ENCODE data around the gene OR56B4.
"Not testable (repeated sequence)": the region's sequence is repeated elsewhere in the genome, so short reads cannot be mapped to it uniquely, and the experiment has no call there.

Gene OR56B4, protein sequence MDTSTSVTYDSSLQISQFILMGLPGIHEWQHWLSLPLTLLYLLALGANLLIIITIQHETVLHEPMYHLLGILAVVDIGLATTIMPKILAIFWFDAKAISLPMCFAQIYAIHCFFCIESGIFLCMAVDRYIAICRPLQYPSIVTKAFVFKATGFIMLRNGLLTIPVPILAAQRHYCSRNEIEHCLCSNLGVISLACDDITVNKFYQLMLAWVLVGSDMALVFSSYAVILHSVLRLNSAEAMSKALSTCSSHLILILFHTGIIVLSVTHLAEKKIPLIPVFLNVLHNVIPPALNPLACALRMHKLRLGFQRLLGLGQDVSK

DNA sequence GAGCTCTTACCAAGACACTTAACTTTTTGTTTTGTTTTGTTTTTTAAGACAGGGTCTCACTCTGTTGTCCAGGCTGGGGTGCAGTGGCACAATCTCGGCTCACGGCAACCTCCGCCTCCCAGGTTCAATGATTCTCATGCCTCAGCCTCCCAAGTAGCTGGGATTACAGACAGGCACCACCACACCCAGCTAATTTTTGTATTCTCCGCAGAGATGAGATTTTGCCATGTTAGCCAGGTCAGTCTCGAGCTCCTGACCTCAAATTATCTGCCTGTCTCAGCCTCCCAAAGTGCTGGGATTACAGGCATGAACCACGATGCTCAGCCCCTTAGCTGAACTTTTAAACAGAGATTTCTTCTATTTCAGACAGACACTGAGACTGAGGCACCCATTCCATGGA, at the start of gene OR56B4:
OR56B4 (plus strand) TSS at position 301 of the 400 bp plus-strand sequence; CDS start at position 396, 95 bp downstream.
- not testable (repeated sequence) for DNase-seq (ENCODE audit: low read depth)

DNA sequence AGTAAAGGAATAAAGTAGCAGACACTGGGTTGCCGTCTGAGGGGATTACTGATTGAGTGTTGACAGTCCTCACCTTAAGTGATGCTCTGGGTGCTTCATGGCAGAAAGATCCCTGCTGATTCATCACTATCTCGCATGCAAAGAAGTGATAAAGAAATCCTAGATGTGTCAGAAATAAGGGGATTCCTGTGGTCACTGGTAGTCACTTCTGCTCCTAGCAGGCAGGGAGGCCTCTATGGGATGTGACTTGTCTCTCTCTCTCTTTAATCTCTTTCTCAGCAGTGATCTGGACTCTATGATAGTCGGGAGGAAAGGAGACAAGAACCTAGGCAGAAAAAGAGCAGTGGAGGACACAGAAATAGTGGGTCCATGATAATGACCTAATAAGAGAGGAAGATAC, 46.0 kb upstream of the OR56B4 start:
- no peak for DNase-seq (ENCODE audit: low read depth)

DNA sequence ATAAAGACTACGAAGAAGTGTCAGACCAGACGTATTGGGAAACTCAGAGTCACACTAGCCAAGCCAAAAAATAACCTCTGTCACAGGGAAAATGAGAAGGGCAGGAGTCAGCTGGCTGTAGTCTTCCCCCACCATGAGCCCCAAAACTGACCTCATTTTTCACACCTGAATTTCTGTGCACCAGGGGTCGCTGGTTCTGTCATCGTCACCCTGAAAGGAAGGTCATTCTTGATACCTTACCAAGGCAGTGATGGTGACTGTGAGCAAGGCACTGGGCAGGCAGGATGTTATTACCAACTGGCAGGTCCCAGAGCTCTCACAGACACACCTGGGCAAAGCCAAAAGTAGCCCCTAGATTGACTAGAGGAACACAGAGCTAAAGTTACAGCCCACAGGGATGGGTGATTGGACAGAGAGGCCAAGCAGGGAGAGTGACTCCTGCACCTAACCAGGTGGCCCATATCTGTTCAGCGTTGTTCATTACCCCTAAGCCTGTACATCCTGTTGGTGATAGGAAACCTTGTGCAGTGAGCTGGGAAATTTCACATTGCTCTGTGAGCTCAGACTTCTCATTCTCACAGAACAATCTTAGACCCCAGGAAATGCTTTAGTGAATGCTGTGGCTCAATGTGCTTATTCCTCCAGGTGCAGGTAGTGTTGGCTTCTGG, 44.7 kb upstream of the OR56B4 start:
- DNase-seq (ENCODE audit: low read depth) = no peak

GRCh38 chr11:6067502-6067901, 40.0 kb upstream of the OR56B4 start:
- DNase-seq (ENCODE audit: low read depth) = no peak

GRCh38 chr11:6076443-6076842, 31.0 kb upstream of the OR56B4 start:
- not testable (repeated sequence) for DNase-seq (ENCODE audit: low read depth)

- DNase-seq (ENCODE audit: low read depth) = no peak
Observed at GRCh38 chr11:6077723-6078122, 29.8 kb upstream of the OR56B4 start.

GRCh38 chr11:6079463-6079862, 28.0 kb upstream of the OR56B4 start:
- no peak for DNase-seq (ENCODE audit: low read depth)

GRCh38 chr11:6083129-6083528, 24.4 kb upstream of the OR56B4 start:
- no peak for DNase-seq (ENCODE audit: low read depth)

GRCh38 chr11:6084587-6084986, 22.9 kb upstream of the OR56B4 start:
- DNase-seq (ENCODE audit: low read depth) = no peak

DNA sequence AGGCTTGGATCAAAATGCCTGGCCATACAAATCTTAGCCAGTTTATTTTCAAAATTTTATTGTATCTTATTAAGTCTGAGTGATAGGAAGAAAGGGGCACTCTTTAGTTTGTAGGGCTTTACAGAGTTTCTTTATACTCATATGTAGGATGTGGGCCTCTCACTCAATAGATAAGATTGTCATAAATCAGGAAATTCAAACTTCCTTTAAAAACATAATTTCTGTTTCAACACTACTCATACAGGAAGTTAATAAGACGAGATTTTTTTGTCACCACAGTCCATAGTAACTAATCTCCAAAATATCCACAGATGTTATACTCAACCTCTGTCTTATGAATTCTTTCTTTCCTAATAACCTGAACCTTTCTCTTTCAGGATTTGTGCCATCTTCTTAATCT, 13.3 kb upstream of the OR56B4 start:
- no peak for DNase-seq (ENCODE audit: low read depth)

DNA sequence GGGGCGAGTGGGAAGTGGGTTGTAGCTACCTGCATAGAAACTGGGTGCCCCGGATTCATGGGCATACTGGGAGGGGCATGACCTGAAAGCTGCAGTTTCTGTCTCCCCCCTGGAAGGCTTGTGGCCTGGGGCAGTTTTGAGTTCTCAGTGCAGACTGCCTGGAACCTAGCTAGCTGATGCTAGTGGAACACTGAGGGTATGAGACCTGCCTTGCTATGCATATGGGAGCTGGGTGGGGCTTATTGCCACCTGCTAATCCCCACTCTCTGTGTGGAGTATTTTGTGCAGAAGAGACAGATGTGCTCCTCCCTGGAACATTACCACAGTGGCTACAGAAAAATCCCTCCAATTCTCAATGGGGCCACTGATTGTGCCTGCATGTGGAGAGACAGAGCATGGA, 11.7 kb upstream of the OR56B4 start:
- DNase-seq (ENCODE audit: low read depth) = no peak

GRCh38 chr11:6096417-6096816, 11.1 kb upstream of the OR56B4 start:
- DNase-seq (ENCODE audit: low read depth) = no peak

DNA sequence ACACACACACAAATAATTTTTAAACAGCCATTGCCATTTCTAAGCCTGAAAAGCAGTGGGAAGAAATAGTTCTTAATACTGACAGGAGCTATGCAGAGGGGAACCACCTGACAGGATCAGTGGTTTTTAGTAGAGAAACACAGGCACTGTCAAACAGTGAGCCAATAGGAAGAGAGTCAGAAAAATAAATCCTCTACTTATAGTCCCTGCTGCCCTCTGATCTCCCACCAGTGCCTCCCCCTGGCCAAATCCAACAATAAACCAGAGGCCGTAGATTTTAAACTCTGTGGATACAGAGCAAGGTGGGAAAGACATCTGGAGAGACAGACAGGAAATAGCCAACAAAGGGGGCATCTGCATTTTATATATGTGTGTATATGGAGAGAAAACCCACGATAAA, 7.9 kb upstream of the OR56B4 start:
- DNase-seq (ENCODE audit: low read depth) = no peak

DNA sequence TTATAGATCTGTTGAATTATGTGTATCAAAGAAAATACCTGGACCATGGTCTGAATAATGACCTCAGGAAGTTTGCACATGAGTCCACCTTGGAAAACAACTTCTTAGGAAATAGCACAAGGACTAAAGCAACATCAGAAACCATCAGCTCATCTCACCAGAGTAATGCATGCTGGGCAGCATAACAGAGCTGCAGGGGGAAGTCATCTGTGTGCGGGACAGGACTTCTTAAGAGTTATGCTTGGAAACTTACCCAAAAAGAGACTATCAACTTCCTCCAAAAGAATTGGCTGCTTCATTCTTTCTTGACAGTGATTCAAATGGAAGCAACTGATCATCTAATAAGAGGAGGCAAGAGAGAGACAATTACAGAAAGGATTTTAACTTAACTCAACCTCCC, 2.5 kb downstream of the OR56B4 start:
- no peak for DNase-seq (ENCODE audit: low read depth)

- DNase-seq (ENCODE audit: low read depth) = no peak
Observed at GRCh38 chr11:6111673-6112072, 4.2 kb downstream of the OR56B4 start.

DNA sequence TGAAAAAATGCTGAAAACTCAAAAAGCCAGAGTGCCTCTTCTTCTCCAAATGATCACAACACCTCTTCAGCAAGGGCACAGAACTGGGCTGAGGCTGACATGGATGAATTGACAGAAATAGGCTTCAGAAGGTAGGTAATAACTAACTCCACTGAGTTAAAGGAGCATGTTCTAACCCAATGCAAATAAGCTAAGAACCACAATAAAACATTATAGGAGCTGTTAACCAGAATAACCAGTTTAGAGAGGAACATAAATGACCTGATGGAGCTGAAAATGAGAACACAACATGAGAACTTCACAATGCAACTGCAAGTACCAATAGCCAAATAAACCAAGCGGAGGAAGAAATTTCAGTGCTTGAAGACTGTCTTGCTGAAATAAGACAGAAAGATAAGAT, 9.2 kb downstream of the OR56B4 start:
- DNase-seq (ENCODE audit: low read depth) = no peak

DNA sequence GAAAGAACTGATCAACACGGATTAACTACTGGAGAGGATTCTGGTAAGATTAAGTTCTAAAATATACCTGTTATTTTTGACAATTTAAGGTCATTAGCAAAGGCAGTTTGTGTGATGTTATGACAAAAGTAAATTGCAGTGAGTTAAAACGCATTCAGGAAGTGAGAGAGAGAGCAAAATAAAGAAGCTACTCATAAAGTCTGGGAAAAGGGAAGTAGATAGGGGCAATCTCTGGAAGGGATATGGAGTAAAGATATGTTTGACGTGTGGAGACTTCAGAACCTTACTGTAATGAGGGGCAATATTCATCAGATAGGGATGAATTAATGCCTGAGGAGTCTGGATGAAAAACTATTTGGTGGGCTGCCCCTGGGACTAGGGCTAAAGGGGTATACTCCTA, 16.8 kb downstream of the OR56B4 start:
- no peak for DNase-seq (ENCODE audit: low read depth)

DNA sequence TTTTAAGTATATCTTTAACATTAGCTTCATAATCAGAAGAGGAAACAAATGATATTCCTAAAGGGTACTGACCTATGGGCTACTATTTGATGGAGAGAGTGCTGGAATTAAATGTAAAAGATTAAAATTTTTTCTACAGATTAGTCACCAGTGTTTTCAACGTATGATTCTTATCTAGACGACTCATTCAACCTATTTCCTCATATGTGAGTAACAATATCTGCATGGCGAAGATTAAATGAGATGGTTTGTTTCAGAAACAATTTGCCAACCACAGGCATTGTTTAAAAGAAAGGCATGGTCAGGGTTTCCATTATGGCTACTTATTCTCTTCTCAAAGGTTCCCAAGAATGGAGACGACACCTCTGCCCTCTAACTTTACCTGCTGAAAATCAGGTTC, 20.4 kb downstream of the OR56B4 start:
- DNase-seq (ENCODE audit: low read depth) = no peak

- no peak for DNase-seq (ENCODE audit: low read depth)
Observed at GRCh38 chr11:6129011-6129410, 21.5 kb downstream of the OR56B4 start.

- DNase-seq (ENCODE audit: low read depth) = no peak
Observed at GRCh38 chr11:6129635-6130034, 22.2 kb downstream of the OR56B4 start.

DNA sequence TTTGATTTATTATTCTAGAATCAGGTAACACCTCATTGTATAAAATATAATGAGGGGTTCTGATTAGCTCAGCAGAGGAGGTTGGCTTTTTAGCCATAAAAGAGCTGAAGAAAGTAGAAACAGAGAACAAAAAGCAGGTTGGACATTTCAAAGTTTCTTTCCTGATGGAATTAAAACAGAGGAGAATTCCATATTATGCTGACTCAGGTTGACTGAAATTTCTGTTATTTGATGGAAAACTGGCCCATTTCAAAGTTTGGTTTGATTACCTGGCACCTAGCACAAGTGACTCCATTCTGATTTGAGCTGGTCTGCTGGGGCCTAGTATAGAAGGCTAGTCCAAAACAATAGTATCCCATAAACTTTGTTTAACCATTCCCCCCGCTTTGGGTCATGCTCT, 24.9 kb downstream of the OR56B4 start:
- DNase-seq (ENCODE audit: low read depth) = no peak

DNA sequence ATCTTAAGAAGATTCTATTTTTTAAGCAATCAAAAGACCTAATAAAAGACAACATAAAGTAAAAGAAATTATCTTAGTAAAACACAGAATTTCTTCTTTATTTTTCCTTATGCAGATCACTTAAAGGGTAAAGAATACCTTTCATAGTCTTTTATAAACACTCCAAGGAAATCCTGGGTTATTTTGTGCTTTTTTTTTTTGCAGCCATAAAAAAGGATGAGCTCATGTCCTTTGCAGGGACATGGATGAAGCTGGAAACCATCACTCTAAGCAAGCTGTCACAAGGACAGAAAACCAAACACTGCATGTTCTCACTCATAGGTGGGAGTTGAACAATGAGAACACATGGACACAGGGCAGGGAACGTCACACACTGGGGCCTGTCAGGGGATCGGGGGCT, 28.5 kb downstream of the OR56B4 start:
- not testable (repeated sequence) for DNase-seq (ENCODE audit: low read depth)

- DNase-seq (ENCODE audit: low read depth) = no peak
Observed at GRCh38 chr11:6142936-6143335, 35.5 kb downstream of the OR56B4 start.

- DNase-seq (ENCODE audit: low read depth) = not testable (repeated sequence)
Observed at GRCh38 chr11:6143737-6144136, 36.3 kb downstream of the OR56B4 start.

All from stimulated activated CD8-positive, alpha-beta memory T cell treated with anti-CD3 and anti-CD28 coated beads, Interleukin-12 subunit alpha, Interleukin-12 subunit beta, amount 100 ng/mL, for 1 hour (primary cell).